HG03175 (cell line): Measurements from ENCODE around the gene VEGFA.

Experiments used
- ATAC-seq: cut with Tn5 transposase; IDR thresholded peaks from one replicate; pipeline ENCODE4 v1.9.1; 2021; ENCODE audit warnings: mild to moderate bottlenecking, moderate library complexity; ENCODE audit not compliant: unreplicated experiment

VEGFA gene

GRCh38 chr6:43759136-43759906, 10.7 kb upstream of the VEGFA start:
- no peak for ATAC-seq

GRCh38 chr6:43759907-43760206, 10.2 kb upstream of the VEGFA start:
- ATAC-seq: no peak

GRCh38 chr6:43760210-43761168, 9.5 kb upstream of the VEGFA start:
- no peak for ATAC-seq

- no peak for ATAC-seq
Observed at GRCh38 chr6:43761666-43762409, 8.2 kb upstream of the VEGFA start.

- ATAC-seq: no peak
Observed at GRCh38 chr6:43762410-43762768, 7.6 kb upstream of the VEGFA start.

GRCh38 chr6:43762966-43763695, 6.9 kb upstream of the VEGFA start:
- ATAC-seq: no peak

GRCh38 chr6:43763812-43764522, 6.0 kb upstream of the VEGFA start:
- no peak for ATAC-seq

- no peak for ATAC-seq
Observed at GRCh38 chr6:43764772-43765171, 5.2 kb upstream of the VEGFA start.

GRCh38 chr6:43765776-43766499, 4.1 kb upstream of the VEGFA start:
- no peak for ATAC-seq

GRCh38 chr6:43766500-43766853, 3.5 kb upstream of the VEGFA start:
- no peak for ATAC-seq

GRCh38 chr6:43766964-43767461, 3.0 kb upstream of the VEGFA start:
- ATAC-seq: no peak

- no peak for ATAC-seq
Observed at GRCh38 chr6:43767553-43768505, 2.2 kb upstream of the VEGFA start.

GRCh38 chr6:43768506-43768860, 1.5 kb upstream of the VEGFA start:
- no peak for ATAC-seq

- ATAC-seq: no peak
Observed at GRCh38 chr6:43768983-43769525, 957 bp upstream of the VEGFA start.

GRCh38 chr6:43770372-43771209, 580 bp downstream of the VEGFA start:
- ATAC-seq: no peak

- no peak for ATAC-seq
Observed at GRCh38 chr6:43771210-43771857, 1.3 kb downstream of the VEGFA start.
